ENCODE measurements around the gene ARID1B. TPM values are rescaled to one million over a fixed set of nuclear protein-coding genes. Genes with fewer than 3 reads are reported as not detected.
A peak's percentile ranks its signal among the peaks of the same experiment; 100 is the strongest.

ARID1B gene
- total RNA-seq, 2 donors from 2014 or later, result 74.0 to 110 TPM

DNA sequence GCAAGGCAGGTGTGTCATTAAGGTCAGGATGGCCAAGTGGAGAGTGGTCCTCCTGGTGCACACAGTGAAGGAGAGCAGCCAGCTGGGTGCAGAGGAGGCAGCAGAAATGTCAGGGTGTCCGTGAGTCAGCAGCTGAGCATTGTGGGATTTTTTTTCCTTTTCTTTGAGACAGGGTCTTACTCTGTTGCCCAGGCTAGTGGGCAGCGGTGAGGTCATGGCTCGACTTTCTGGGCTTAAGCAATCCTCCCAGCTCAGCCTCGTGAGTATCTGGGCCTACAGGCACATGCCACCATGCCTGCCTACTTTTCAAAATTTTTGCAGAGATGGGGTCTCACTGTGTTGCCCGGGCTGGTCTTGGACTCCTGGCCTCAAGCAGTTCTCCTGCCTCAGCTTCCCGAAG, 16.0 kb downstream of the ARID1B start:
- TF ChIP-seq, protein P1, sequence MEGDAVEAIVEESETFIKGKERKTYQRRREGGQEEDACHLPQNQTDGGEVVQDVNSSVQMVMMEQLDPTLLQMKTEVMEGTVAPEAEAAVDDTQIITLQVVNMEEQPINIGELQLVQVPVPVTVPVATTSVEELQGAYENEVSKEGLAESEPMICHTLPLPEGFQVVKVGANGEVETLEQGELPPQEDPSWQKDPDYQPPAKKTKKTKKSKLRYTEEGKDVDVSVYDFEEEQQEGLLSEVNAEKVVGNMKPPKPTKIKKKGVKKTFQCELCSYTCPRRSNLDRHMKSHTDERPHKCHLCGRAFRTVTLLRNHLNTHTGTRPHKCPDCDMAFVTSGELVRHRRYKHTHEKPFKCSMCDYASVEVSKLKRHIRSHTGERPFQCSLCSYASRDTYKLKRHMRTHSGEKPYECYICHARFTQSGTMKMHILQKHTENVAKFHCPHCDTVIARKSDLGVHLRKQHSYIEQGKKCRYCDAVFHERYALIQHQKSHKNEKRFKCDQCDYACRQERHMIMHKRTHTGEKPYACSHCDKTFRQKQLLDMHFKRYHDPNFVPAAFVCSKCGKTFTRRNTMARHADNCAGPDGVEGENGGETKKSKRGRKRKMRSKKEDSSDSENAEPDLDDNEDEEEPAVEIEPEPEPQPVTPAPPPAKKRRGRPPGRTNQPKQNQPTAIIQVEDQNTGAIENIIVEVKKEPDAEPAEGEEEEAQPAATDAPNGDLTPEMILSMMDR (conservative IDR thresholded peaks at IDR 0.05), result no peak
- no peaks in the 10 kb centered on the region for H3K9me3 ChIP-seq (ENCODE audit: control insufficient read depth, low read length)
- DNase-seq, result no peak
- Mint-ChIP-seq H3K9me3 (no peaks in the 10 kb centered on the region), H3K4me3 (no peak overlapping the region), H3K4me1 (peaks cover 44% of the 10 kb centered on the region), H3K27ac (no peak overlapping the region), H3K27me3 (ENCODE audit: insufficient read depth) (no peaks in the 10 kb centered on the region), H3K36me3 (ENCODE audit: low read depth) (no peaks in the 10 kb centered on the region)
- H3K27me3 ChIP-seq (ENCODE audit: control insufficient read depth, insufficient read depth, low read length, poor library complexity, severe bottlenecking), result no peaks in the 10 kb centered on the region
- 95 to 96% methylated on average over 3 to 6 of the region's 6 CpGs for WGBS, 2 experiments (ENCODE audit: insufficient coverage in 1 of 2, insufficient read length in 1 of 2)
- H3K36me3 ChIP-seq (ENCODE audit: control insufficient read depth, insufficient read depth, low read length), result no peaks in the 10 kb centered on the region
- no peak overlapping the region for H3K9ac ChIP-seq (ENCODE audit: extremely low read depth, low read length, poor library complexity, severe bottlenecking)
- no peak overlapping the region for H3K4me3 ChIP-seq (ENCODE audit: low read length)
- H3K4me1 ChIP-seq (ENCODE audit: control insufficient read depth, insufficient read depth, low read length), result no peaks in the 10 kb centered on the region
- no peak overlapping the region for H3K27ac ChIP-seq (ENCODE audit: low read depth, low read length)

DNA sequence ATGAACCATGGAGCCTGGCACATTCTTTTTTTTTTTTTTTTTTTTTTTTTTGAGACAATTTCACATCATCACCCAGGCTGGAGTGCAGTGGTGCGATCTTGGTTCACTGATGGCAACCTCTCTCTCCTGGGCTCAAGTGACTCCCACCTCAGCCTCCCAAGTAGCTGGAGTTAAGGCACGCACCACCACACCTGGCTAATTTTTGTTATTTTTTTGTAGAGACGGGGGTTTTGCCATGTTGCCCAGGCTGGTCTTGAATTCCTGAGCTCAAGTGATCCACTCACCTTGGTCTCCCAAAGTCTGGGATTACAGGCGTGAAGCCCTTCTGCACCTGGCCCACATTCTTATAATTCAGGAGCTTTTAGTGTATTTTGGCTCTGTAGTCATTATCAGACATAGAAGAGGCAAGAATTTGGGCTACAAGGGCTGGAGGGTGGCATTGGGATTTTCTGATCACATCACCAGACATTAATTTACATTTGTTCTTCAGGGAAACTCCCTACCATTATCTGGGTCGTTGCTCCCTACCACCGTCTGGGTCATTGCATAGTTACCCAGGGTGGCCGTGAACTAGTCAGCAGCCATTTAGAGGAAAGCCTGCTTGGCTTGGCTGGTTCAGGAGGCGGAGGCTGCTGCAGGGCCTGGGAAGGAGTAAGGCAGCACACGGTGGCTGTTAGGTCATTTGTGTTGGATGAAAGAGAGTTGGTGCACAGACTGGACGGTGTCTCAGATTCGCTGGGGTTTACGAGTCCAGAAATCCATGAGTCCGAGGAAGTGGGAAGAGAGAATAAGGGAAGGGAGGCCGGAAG, 17.6 kb downstream of the ARID1B start:
- TF ChIP-seq, protein P1 (conservative IDR thresholded peaks at IDR 0.05), result no peak
- Histone ChIP-seq H3K36me3 (ENCODE audit: control insufficient read depth, insufficient read depth, low read length) (peaks cover 7% of the 10 kb centered on the region), H3K27me3 (ENCODE audit: control insufficient read depth, insufficient read depth, low read length, poor library complexity, severe bottlenecking) (no peaks in the 10 kb centered on the region), H3K4me1 (ENCODE audit: control insufficient read depth, insufficient read depth, low read length) (no peaks in the 10 kb centered on the region), H3K9me3 (ENCODE audit: control insufficient read depth, low read length) (no peaks in the 10 kb centered on the region), H3K27ac (ENCODE audit: low read depth, low read length) (no peak overlapping the region), H3K4me3 (ENCODE audit: low read length) (no peak overlapping the region), H3K9ac (ENCODE audit: extremely low read depth, low read length, poor library complexity, severe bottlenecking) (no peak overlapping the region)
- H3K36me3 Mint-ChIP-seq (ENCODE audit: low read depth), result no peaks in the 10 kb centered on the region
- H3K27ac Mint-ChIP-seq, result peak overlapping the region; percentile 41
- H3K27me3 Mint-ChIP-seq (ENCODE audit: insufficient read depth), result no peaks in the 10 kb centered on the region
- no peak overlapping the region for H3K4me3 Mint-ChIP-seq
- 65 to 82% methylated on average over 6 to 14 of the region's 14 CpGs for WGBS, 2 experiments (ENCODE audit: insufficient coverage in 1 of 2, insufficient read length in 1 of 2)
- no peaks in the 10 kb centered on the region for H3K9me3 Mint-ChIP-seq
- peak; percentile 53 for DNase-seq
- H3K4me1 Mint-ChIP-seq, result peaks cover 31% of the 10 kb centered on the region

DNA sequence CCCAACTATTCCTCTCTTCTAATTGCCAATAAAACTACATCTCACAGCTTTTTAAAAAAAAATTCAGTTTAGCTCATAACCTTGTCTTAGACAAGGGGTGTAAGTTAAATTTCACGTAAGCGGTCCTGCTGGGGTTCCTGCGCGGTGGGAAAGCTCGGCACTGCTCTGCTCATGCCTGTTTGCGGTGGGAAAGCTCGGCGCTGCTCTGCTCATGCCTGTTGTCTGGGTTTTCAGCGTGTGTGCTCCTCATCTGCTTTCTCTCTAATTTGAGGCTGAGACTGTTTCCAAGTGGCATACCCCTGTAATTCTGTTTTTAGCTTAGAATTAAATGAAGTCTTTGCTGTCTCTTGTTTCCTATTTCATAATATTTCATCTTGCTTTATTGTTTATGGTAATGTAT, 18.6 kb downstream of the ARID1B start:
- H3K4me3 Mint-ChIP-seq, result no peak overlapping the region
- H3K4me1 Mint-ChIP-seq, result peaks cover 20% of the 10 kb centered on the region
- Histone ChIP-seq H3K4me1 (ENCODE audit: control insufficient read depth, insufficient read depth, low read length) (no peaks in the 10 kb centered on the region), H3K9me3 (ENCODE audit: control insufficient read depth, low read length) (no peaks in the 10 kb centered on the region), H3K27me3 (ENCODE audit: control insufficient read depth, insufficient read depth, low read length, poor library complexity, severe bottlenecking) (no peaks in the 10 kb centered on the region), H3K27ac (ENCODE audit: low read depth, low read length) (no peak overlapping the region), H3K4me3 (ENCODE audit: low read length) (no peak overlapping the region), H3K9ac (ENCODE audit: extremely low read depth, low read length, poor library complexity, severe bottlenecking) (no peak overlapping the region), H3K36me3 (ENCODE audit: control insufficient read depth, insufficient read depth, low read length) (peaks cover 8% of the 10 kb centered on the region)
- DNase-seq, result peak; percentile 45
- H3K36me3 Mint-ChIP-seq (ENCODE audit: low read depth), result no peaks in the 10 kb centered on the region
- WGBS, 2 experiments (ENCODE audit: insufficient coverage in 1 of 2, insufficient read length in 1 of 2), result 91 to 94% methylated on average over 9 of the region's 9 CpGs
- H3K27ac Mint-ChIP-seq, result peak overlapping the region; percentile 79
- H3K9me3 Mint-ChIP-seq, result no peaks in the 10 kb centered on the region
- TF ChIP-seq, protein P1 (conservative IDR thresholded peaks at IDR 0.05), result no peak
- H3K27me3 Mint-ChIP-seq (ENCODE audit: insufficient read depth), result no peaks in the 10 kb centered on the region

Measured in endodermal cell (in vitro differentiated cells).